DND-41 (cell line): ENCODE results near the gene COL13A1.

Source experiments
- ATAC-seq: fragments of 200-7000 bp; cut with Tn5 transposase; 3 replicates; pipeline ENCODE4 v1.9.1; 2021; ENCODE audit warnings: low read depth; ENCODE audit not compliant: insufficient read depth
- DNase-seq: peaks from one replicate; pipeline ENCODE4 v3.0.0-alpha.2; 2020
- H2AFZ ChIP-seq: 2 replicates; pipeline ENCODE4 v1.6.0; 2012; ENCODE audit warnings: low read depth, low read length
- H3K27ac ChIP-seq: 2 replicates; pipeline ENCODE4 v1.5.1; 2012; ENCODE audit warnings: low read length, inconsistent platforms
- H3K27me3 ChIP-seq: fragments of 200-600 bp; sonication (generic); 2 replicates; pipeline ENCODE4 v1.6.0; 2012; ENCODE audit warnings: low read length, mild to moderate bottlenecking, inconsistent platforms; ENCODE audit not compliant: insufficient read depth, poor library complexity
- H3K36me3 ChIP-seq: 2 replicates; pipeline ENCODE4 v1.5.1; 2012; ENCODE audit warnings: low read length, inconsistent platforms; ENCODE audit not compliant: insufficient read depth
- H3K4me1 ChIP-seq: 2 replicates; pipeline ENCODE4 v1.5.1; 2012; ENCODE audit warnings: mild to moderate bottlenecking, low read length; ENCODE audit not compliant: insufficient read depth
- H3K4me2 ChIP-seq: 2 replicates; pipeline ENCODE4 v1.6.0; 2012; ENCODE audit warnings: mild to moderate bottlenecking, moderate library complexity, low read length, inconsistent platforms; ENCODE audit not compliant: insufficient read depth
- H3K4me3 ChIP-seq, 2 experiments: fragments of 200-600 bp in 1 of 2; shearing (Covaris generic) in 1 of 2; 2 replicates each; pipeline ENCODE4 v1.5.1; 2012 to 2016; ENCODE audit warnings: inconsistent platforms in 2 of 2, low read length in 2 of 2, mild to moderate bottlenecking in 2 of 2, low read depth in 1 of 2, moderate library complexity in 1 of 2
- H3K79me2 ChIP-seq: 2 replicates; pipeline ENCODE4 v1.6.0; 2012; ENCODE audit warnings: low read length, inconsistent platforms; ENCODE audit not compliant: insufficient read depth
- H3K9ac ChIP-seq: 2 replicates; pipeline ENCODE4 v1.6.0; 2012; ENCODE audit warnings: low read depth, mild to moderate bottlenecking, inconsistent platforms, low read length, moderate library complexity
- H3K9me3 ChIP-seq: 2 replicates; pipeline ENCODE4 v1.5.1; 2012; ENCODE audit warnings: low read length, moderate library complexity, mild to moderate bottlenecking, inconsistent platforms; ENCODE audit not compliant: insufficient read depth, severe bottlenecking
- H4K20me1 ChIP-seq: 2 replicates; pipeline ENCODE4 v1.6.0; 2012; ENCODE audit warnings: low read length; ENCODE audit not compliant: insufficient read depth
- EZH2 ChIP-seq: IDR thresholded peaks from 3 replicates; pipeline ENCODE4 v1.6.1; 2012; ENCODE audit warnings: borderline replicate concordance, low read depth, mild to moderate bottlenecking, moderate library complexity, low read length, inconsistent platforms; ENCODE audit not compliant: severe bottlenecking
- TF ChIP-seq, protein P1 (sequence below): IDR thresholded peaks from 2 replicates; pipeline ENCODE4 v1.5.1; 2012; ENCODE audit warnings: borderline replicate concordance, low read length, moderate library complexity, mild to moderate bottlenecking; ENCODE audit not compliant: poor library complexity, severe bottlenecking; ENCODE audit errors: extremely low read depth

The COL13A1 gene

DNA sequence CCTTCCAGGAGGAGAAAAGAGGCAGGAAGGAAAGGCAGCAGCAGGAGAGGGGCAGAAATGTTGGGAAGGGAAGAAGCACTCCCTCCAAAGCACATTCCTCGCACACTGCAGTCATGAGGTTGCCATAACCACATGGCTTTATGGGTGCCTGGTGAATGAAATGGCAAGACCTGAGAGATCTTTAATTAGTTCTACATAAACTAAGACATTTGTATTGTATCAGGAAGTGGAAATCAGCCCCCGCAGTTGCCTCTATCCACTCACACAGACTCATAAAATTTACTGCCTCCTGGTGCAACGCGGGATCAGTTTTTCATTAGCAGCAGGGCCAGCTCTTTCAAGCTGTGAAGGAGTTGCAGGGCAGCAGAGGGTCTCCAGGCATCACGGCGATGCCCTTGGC lies 106.4 kb downstream of the COL13A1 start:
- H4K20me1 ChIP-seq: peaks cover 3% of the 10 kb centered on the region; the same call in 1 of the 2 replicates
- H3K27ac ChIP-seq: no peak overlapping the region
- no peaks in the 10 kb centered on the region for H3K9me3 ChIP-seq
- H3K36me3 ChIP-seq: no peaks in the 10 kb centered on the region
- H3K4me2 ChIP-seq: no peak overlapping the region
- no peak for ATAC-seq
- peaks cover 5% of the 10 kb centered on the region for H3K27me3 ChIP-seq
- TF ChIP-seq EZH2: no peak
- TF ChIP-seq, protein P1, sequence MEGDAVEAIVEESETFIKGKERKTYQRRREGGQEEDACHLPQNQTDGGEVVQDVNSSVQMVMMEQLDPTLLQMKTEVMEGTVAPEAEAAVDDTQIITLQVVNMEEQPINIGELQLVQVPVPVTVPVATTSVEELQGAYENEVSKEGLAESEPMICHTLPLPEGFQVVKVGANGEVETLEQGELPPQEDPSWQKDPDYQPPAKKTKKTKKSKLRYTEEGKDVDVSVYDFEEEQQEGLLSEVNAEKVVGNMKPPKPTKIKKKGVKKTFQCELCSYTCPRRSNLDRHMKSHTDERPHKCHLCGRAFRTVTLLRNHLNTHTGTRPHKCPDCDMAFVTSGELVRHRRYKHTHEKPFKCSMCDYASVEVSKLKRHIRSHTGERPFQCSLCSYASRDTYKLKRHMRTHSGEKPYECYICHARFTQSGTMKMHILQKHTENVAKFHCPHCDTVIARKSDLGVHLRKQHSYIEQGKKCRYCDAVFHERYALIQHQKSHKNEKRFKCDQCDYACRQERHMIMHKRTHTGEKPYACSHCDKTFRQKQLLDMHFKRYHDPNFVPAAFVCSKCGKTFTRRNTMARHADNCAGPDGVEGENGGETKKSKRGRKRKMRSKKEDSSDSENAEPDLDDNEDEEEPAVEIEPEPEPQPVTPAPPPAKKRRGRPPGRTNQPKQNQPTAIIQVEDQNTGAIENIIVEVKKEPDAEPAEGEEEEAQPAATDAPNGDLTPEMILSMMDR: no peak
- H3K9ac ChIP-seq: no peak overlapping the region
- H3K4me1 ChIP-seq: no peaks in the 10 kb centered on the region
- no peak overlapping the region for H2AFZ ChIP-seq
- H3K4me3 ChIP-seq: no peak overlapping the region
- no peaks in the 10 kb centered on the region for H3K79me2 ChIP-seq
- no peak for DNase-seq

DNA sequence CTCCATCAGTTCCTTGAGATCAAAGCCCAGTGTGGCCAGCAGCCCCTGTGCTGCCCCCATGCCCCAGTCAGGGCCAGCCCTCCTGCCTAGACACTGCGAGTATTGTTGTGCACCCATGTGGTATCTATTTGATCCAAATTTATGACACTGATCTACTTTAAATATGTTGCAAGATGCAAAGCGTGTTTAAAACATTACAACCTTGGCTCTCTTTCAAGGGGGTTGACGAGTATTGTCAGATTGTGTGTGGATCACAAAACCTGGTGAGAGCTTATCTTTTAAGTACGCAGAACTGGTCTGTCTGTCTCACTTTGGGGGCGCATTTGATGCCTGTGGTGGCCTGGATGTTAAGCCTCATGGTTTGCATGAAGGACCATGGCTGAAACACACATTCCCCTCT lies 108.9 kb downstream of the COL13A1 start:
- peaks cover 3% of the 10 kb centered on the region; the same call in 1 of the 2 replicates for H4K20me1 ChIP-seq
- no peak overlapping the region for H3K4me2 ChIP-seq
- peaks cover 5% of the 10 kb centered on the region for H3K27me3 ChIP-seq
- H3K9me3 ChIP-seq: no peaks in the 10 kb centered on the region
- no peak for TF ChIP-seq EZH2
- TF ChIP-seq, protein P1: no peak
- no peak overlapping the region for H3K9ac ChIP-seq
- H3K27ac ChIP-seq: no peak overlapping the region
- ATAC-seq: no peak
- no peak for DNase-seq
- no peaks in the 10 kb centered on the region for H3K79me2 ChIP-seq
- H3K4me1 ChIP-seq: no peaks in the 10 kb centered on the region
- no peaks in the 10 kb centered on the region for H3K36me3 ChIP-seq
- H3K4me3 ChIP-seq: no peak overlapping the region
- no peak overlapping the region for H2AFZ ChIP-seq

DNA sequence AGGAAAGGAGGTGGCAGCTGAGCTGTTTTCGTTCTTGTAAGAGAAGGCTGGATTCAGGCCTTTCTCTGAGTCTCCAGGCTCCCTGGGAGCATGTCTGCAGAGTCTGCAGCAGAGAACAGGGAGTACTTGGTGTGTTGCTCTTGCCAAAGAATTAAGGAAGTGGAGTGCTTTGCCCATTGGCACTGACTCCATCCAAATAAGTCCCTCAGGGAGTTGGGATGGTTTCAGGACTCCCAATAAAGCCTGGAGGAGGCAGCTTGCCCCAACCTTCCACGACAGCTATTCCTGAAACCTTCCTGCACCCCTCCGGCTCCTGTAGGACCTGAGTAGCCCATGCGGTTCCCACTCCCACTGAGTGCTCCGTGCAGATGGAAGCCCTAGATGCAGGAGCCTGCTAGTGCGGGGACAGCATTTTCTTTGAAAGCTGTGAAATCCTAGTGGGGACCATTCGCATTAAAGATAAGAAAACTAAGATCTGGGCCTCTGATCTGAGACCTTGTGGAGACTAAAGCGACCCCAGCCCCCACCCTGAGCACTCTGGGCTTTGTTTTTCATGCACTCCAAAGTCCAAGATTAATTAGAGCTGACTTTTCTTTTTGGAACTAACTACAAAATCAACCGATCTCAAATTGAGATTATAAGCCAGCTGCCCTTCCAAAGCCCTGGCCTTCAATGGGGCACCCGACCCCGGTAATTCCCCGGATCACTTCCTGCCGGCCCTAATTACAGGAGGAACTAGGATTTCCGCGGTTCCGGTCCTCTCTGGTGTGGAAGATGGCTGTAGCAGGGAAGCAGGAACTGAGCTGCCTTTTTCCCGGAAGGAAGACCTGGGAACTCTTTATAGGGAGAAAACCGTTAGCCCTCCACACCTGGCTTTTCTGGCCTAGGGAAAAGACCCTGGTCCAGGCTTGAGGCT lies 110.2 kb downstream of the COL13A1 start:
- TF ChIP-seq, protein P1: no peak
- no peak for TF ChIP-seq EZH2
- Histone ChIP-seq H3K4me2 (no peak overlapping the region), H3K9me3 (no peaks in the 10 kb centered on the region), H4K20me1 (peaks cover 6% of the 10 kb centered on the region), H2AFZ (no peak overlapping the region), H3K27ac (no peak overlapping the region), H3K9ac (no peak overlapping the region), H3K4me3 (no peak overlapping the region), H3K36me3 (no peaks in the 10 kb centered on the region), H3K79me2 (no peaks in the 10 kb centered on the region), H3K4me1 (no peaks in the 10 kb centered on the region), H3K27me3 (peaks cover 11% of the 10 kb centered on the region)
- DNase-seq: no peak
- no peak for ATAC-seq
